Activated CD8-positive, alpha-beta memory T cell treated with anti-CD3 and anti-CD28 coated beads, Interleukin-2, amount 50 U/mL, for 1 hour (primary cell): ENCODE data around the gene CBX7.

Experiments used
- DNase-seq: peaks from one replicate; pipeline ENCODE4 v3.0.0-alpha.2; 2020; ENCODE audit errors: extremely low read depth

The CBX7 gene

GRCh38 chr22:39125622-39126021, 26.9 kb downstream of the CBX7 start:
- no peak for DNase-seq

DNA sequence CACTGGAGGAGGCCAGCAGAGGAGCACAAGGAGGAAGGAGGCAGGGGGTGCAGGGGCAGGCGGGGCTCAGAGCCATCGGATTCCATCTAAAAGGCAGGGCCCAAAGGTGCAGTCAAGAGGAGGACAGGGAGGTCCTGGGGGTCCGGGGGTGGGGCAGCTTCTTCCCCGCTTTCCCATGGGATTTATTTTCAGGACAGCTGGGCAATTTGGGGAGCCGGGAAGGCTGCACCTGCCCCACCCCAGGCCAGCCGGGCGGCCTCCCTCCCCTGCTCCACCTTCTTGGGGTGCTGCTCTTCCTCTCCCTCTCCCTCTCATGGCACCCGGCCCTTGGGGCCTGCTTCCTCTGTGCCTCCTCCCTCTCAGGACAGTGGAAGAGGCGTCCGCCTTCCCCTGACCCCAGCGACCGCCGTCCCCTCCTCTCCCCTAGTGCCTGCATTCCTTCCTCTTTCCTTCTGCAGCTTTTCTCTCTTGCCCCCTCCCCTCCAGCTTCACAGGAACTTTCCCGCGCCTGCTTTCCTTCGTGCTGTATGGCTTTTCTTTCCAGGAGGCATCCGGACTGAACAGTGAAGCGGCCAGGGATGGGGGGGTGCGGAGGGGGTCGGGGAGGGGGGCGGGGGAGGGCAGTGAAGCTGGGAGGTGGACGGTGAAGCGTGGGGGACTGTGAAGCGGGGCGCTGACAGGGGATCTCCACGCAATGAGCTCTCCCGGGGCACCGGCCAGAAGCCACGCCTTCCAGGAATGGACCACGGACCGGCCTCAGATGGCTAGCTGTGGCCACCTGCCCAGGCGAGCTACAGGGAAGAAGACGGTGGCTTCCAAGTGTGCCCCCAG, 28.5 kb downstream of the CBX7 start:
- DNase-seq: no peak

DNA sequence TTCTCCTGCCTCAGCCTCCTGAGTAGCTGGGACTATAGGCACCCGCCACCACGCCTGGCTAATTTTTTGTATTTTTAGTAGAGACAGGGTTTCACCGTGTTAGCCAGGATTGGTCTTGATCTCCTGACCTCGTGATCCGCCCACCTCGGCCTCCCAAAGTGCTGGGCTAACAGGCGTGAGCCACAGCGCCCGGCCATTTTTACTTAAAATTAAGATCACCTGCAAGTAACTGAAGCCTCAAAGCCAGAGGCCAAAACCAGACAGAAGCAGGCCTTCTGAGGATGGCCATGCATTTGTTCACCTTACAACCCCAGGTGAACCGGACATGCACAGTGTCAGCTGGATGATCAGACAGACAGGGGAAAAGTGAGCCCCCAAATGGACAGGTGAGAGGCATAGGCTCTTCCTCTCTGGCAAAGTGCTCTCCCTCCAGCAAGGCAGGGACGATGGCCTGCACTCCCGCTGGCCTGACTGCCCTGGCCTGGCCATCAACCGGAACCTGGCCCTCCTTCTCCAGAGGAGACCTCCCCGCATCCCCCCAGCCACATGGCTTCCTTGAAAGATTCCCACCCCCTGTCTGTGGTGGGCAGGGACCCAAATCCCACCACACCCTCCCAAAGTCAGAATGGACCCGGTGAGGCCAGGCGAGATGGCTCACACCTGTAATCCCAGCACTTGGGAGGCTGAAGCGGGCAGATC, 29.6 kb downstream of the CBX7 start:
- no peak for DNase-seq

DNA sequence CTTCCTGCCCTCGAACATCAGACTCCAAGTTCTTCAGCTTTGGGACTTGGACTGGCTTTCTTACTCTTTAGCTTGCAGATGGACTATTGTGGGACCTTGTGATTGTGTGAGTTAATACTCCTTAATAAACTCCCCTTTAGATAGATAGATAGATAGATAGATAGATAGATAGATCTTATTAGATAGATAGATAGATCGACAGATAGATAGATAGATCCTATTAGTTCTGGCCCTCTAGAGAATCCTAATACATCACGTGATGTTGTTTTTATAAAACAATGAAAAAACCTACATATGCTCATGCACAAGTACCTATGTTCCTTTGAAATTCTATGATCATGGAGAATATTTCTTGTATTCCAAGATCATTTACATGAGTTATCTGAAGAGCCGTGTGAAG, 31.5 kb downstream of the CBX7 start:
- DNase-seq: no peak

DNA sequence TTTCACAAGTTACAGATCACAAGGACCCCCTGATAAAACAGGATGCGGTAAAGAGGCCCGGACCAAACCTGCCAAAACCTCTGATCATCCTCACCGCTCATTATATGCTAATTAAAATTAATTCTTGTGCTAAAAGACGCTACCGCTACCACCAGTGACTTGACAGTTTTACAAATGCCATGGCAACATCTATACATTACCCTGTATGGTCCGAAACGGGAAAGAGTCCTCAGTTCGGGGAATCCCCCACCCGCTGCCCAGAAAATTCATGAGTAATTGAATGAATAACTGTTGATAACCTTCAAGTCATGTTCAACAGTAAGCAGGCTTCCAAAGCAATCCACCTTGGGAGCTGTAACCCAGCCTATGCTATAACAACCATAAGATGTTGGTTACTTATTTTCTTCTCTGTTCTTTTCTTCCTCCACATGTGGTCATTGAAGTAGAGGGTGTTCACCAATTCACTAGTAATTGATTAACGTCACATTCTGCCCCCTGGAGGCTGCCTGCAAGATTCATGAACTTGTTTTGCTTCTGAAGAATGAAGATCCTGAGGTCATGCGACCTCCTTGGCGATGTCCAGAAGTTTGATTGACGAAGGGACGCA, 34.8 kb downstream of the CBX7 start:
- no peak for DNase-seq

DNA sequence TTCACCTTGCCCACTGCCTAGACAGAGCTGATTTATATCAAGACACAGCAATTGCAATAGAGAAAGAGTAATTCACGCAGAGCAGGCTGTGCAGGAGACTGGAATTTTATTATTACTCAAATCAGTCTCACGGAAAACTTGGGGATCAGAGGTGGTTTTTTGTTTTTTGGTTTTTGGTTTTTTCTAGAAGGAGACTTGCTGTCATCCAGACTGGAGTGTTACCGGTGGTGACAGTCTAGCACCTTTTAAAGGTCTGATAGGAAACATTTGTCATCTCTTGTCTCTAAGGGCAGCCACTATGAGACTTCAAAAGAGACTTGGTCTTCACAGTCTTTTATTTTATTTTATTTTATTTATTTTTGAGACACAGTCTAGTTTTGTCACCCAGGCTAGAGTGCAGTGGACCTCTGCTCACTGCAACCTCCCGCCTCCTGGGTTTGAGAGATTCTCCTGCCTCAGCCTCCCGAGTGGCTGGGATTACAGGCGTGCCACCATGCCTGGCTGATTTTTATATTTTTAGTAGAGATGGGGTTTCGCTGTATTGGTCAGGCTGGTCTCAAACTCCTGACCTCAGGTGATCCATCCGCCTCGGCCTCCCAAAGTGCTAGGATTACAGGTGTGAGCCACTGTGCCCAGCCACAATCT, 36.4 kb downstream of the CBX7 start:
- DNase-seq: no peak

GRCh38 chr22:39115570-39115969, 36.9 kb downstream of the CBX7 start:
- DNase-seq: no peak

DNA sequence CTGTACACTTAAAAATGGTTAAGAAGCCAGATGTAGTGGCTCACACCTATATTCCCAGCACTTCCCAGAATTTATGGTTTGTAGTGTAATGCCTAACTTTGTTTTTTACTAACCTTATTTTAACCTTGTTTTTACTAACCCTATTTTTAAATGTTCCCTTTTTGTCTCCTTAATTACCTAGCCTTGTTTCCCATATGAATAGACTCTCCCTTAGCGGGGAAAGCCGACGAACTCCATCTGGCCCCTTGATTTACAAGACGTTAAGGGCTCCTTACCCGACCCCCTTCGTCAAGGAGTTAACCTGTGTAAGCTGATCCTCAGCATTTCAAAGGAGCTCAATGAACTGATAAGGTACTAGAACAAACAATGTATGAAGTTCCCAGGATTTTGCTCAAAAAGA, 38.4 kb downstream of the CBX7 start:
- no peak for DNase-seq

DNA sequence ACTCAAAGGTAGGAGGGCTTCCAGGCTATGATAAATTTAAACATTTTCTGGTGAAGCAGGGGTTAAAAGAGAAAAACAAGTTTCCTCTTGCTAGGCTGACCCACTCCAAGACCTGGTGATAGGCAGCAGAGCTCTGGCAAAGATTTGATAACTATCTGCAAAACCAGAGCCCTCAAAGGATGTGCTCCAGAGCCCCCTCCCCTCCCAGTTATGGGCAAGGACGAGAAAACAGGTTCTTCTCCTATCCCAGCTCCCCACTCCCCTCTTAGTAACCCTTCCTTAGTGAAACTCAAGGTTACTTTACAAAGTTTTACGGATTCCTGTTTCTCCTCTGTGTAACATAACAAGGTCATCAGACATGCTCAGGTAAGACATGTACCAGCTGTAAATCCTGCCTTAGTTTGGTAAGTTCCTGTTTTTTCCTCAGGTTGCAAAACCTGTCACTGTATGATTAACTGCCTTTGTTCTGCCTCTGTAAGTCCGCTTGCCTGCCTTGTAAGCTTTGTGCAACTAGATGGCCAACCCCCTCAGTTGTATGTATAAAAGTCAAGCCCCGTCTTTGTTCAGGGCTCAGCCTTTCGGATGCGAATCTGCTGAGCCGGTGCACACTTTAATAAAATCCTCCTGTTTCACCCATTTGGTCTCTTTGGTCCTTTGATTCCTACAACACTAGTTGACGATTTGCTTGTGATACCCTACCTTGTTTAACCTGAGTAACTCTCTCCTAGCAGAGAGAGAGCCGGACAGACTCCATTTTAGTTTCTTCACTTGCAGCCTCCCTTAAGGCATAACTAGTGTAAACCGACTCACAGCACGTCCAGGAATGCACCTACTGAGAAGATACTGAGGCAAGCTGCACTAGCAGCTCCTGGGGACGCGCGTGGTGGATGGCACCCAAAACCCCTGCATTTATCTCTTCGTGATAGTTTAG, 41.6 kb downstream of the CBX7 start:
- no peak for DNase-seq

GRCh38 chr22:39109361-39109760, 43.1 kb downstream of the CBX7 start:
- DNase-seq: no peak

- no peak for DNase-seq
These were observed 44.0 kb downstream of the CBX7 start for GRCh38 chr22:39108487-39108886.

- DNase-seq: no peak
These were observed 46.2 kb downstream of the CBX7 start for GRCh38 chr22:39106326-39106725.

DNA sequence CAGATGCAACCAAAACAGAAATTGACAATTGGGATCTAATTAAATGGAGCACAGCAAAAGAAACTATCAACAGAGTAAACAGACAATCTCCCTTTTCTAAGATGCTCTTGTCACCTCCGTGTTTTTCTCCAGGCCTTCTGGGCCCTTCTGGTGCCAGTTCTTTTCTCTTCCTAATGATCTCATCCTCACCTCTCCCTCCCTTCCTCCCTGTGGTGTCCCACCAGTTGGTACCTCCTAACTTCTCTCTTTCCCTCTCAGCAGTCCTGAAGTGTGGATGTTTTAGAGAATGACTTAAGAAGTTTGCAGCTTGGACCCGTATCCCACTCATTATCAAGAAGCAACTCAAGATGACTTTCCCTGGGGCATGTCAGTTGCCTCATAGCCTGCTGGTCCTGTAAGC, 49.0 kb downstream of the CBX7 start:
- DNase-seq: no peak

- no peak for DNase-seq
These were observed 51.3 kb downstream of the CBX7 start for GRCh38 chr22:39101226-39101625.

DNA sequence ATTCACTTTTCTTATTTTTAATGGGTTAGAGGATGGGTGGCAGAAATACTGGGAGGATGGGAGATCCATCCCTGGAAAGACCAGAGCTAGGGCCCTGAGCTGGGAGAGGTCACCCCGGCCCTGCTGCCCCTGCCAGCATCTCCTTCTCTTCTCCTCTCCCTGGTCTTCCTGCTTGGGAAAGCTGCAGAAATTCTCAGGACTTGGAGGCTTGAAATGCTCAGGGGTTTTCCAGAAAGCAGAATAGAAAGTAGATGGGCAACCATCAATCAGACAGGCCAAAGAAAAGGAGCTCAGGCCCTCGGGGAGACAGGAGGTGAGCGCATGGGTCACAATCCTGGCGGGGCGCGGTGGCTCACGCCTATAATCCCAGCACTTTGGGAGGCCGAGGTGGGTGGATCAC, 53.9 kb downstream of the CBX7 start:
- no peak for DNase-seq

DNA sequence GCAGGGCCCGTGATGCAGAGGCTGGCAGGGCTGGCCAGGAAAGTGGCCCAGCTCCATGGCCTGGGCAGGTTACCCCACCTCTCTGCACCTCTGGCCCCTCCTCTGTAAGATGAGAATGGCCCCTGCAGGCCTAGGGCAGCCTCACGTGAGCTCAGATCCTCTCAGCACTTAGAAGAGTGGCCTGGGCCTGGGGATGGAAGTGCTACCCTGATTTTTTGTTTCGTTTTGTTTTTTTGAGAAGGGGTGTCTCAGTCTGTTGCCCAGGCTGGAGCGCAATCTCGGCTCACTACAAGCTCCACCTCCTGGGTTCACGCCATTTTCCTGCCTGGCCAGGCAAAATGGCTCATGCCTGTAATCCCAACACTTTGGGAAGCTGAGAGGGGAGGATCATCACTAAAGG, 54.5 kb downstream of the CBX7 start:
- no peak for DNase-seq

GRCh38 chr22:39097098-39098020, 55.1 kb downstream of the CBX7 start, which contains the start of gene APOBEC3H:
Gene APOBEC3H (plus strand): TSS chr22:39097244. CDS start chr22:39100279, 3,035 bp downstream.
- no peak for DNase-seq

- no peak for DNase-seq
These were observed 56.5 kb downstream of the CBX7 start for GRCh38 chr22:39095971-39096370.

GRCh38 chr22:39094717-39095389, 57.6 kb downstream of the CBX7 start:
- no peak for DNase-seq
